PC-9 (cell line): ENCODE measurements around the gene CWC27.

Experiments used
- EZH2 ChIP-seq: fragments of 200-600 bp; sonication (generic); IDR thresholded peaks from 2 replicates; pipeline ENCODE4 v1.8.0; 2017; ENCODE audit warnings: antibody characterized with exemption, low read depth
- TF ChIP-seq, protein P1 (sequence below): fragments of 200-600 bp; sonication (generic); conservative IDR thresholded peaks from 2 replicates; pipeline ENCODE4 v1.6.1; 2017; ENCODE audit warnings: mixed run types, antibody characterized with exemption, mild to moderate bottlenecking, moderate library complexity

DNA sequence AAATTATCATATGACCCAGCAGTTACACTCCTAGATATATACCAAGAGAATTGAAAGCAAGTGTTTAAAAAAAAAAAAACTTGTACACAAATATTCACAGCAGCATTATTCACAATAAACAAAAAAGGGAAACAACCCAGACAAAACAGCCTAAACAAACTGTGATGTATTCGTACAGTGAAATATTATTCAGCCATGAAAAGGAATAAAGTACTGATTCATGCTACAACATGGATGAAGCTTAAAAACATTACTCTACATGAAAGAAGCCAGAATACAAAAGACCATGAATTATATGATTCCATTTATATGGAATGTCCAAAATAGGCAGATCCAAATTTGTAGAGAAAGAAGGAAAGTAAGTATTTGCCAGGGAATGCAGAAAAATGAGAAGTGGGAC is 161.1 kb downstream of the CWC27 start:
- TF ChIP-seq, protein P1, sequence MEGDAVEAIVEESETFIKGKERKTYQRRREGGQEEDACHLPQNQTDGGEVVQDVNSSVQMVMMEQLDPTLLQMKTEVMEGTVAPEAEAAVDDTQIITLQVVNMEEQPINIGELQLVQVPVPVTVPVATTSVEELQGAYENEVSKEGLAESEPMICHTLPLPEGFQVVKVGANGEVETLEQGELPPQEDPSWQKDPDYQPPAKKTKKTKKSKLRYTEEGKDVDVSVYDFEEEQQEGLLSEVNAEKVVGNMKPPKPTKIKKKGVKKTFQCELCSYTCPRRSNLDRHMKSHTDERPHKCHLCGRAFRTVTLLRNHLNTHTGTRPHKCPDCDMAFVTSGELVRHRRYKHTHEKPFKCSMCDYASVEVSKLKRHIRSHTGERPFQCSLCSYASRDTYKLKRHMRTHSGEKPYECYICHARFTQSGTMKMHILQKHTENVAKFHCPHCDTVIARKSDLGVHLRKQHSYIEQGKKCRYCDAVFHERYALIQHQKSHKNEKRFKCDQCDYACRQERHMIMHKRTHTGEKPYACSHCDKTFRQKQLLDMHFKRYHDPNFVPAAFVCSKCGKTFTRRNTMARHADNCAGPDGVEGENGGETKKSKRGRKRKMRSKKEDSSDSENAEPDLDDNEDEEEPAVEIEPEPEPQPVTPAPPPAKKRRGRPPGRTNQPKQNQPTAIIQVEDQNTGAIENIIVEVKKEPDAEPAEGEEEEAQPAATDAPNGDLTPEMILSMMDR = no peak
- TF ChIP-seq EZH2 = no peak
